NOMO-1 treated with DMSO at 0.1 percent for 48 hours (cell line): Measurements from ENCODE around the gene CHKA.
A peak's percentile ranks its signal among the peaks of the same experiment; 100 is the strongest.
"Not testable (repeated sequence)": the region's sequence is repeated elsewhere in the genome, so short reads cannot be mapped to it uniquely, and the experiment has no call there.

ENCODE experiments used
- DNase-seq: peaks from one replicate; lab custom pipeline; 2025; ENCODE audit not compliant: unreplicated experiment; lab: John Stamatoyannopoulos, UW

The CHKA gene

GRCh38 chr11:68116974-68117373, 4.2 kb downstream of the CHKA start:
- no peak for DNase-seq

GRCh38 chr11:68116126-68116525, 5.1 kb downstream of the CHKA start:
- no peak for DNase-seq

- peak; percentile 64 for DNase-seq
Measured at GRCh38 chr11:68115285-68115684, 5.9 kb downstream of the CHKA start.

- DNase-seq, result no peak
Measured at GRCh38 chr11:68113986-68114385, 7.2 kb downstream of the CHKA start.

GRCh38 chr11:68107689-68108088, 13.5 kb downstream of the CHKA start:
- no peak for DNase-seq

GRCh38 chr11:68106165-68106940, 14.8 kb downstream of the CHKA start:
- no peak for DNase-seq

GRCh38 chr11:68099474-68100405, 21.4 kb downstream of the CHKA start:
- DNase-seq, result no peak

GRCh38 chr11:68099057-68099456, 22.1 kb downstream of the CHKA start:
- DNase-seq, result no peak

- no peak for DNase-seq
Measured at GRCh38 chr11:68096962-68097361, 24.2 kb downstream of the CHKA start.

GRCh38 chr11:68093565-68093964, 27.6 kb downstream of the CHKA start:
- DNase-seq, result no peak

- DNase-seq, result not testable (repeated sequence)
Measured at GRCh38 chr11:68092946-68093345, 28.2 kb downstream of the CHKA start.

- no peak for DNase-seq
Measured at GRCh38 chr11:68092411-68092810, 28.8 kb downstream of the CHKA start.

GRCh38 chr11:68090706-68091105, 30.5 kb downstream of the CHKA start:
- peak; percentile 30 for DNase-seq

GRCh38 chr11:68090287-68090686, 30.9 kb downstream of the CHKA start:
- DNase-seq, result no peak

- no peak for DNase-seq
Measured at GRCh38 chr11:68089679-68090078, 31.5 kb downstream of the CHKA start.

- no peak for DNase-seq
Measured at GRCh38 chr11:68083517-68083916, 37.7 kb downstream of the CHKA start.

GRCh38 chr11:68082481-68082880, 38.7 kb downstream of the CHKA start:
- no peak for DNase-seq

GRCh38 chr11:68081691-68082090, 39.5 kb downstream of the CHKA start:
- no peak for DNase-seq

- DNase-seq, result no peak
Measured at GRCh38 chr11:68080860-68081259, 40.3 kb downstream of the CHKA start.

- DNase-seq, result no peak
Measured at GRCh38 chr11:68077617-68078582, 43.3 kb downstream of the CHKA start.
